ENCODE results near the gene CDK5RAP1. TPM values are rescaled to one million over a fixed set of nuclear protein-coding genes. Genes with fewer than 3 reads are reported as not detected.

The CDK5RAP1 gene
- total RNA-seq, 1 donor from 2014 or later, result 25.3 TPM

DNA sequence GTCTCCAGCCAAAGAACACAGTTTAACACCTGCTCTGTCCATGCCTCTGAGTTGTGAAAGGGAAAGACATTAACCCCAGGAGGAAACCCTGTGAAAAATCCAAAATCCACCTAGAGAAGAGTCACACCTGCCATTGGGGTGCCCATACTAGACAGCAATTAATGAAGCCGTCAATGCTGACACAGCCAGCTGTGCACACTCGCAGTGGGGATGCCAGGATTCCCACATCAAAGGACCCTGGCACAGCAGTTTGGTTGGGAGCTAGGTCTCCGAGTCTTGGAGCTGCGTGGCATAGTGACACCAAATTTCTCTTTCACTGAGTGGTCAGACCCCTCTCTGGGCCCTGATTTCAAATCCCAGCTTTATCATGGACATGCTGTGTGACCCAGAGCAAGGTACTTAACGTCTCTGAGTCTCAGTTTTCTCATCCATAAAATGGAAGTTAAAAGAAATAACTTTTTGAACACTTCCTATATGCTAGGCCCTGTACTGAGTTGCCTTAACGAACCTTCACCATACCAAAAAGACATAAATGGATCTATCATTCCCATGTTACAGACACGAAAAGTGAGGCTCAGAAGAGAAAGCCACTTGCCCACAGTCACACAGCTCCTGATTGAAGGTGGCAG, 87.5 kb downstream of the CDK5RAP1 start:
- Mint-ChIP-seq H3K36me3 (ENCODE audit: unreplicated experiment) (no peaks in the 10 kb centered on the region), H3K27me3 (ENCODE audit: unreplicated experiment) (peaks cover 16% of the 10 kb centered on the region), H3K9me3 (ENCODE audit: unreplicated experiment) (no peaks in the 10 kb centered on the region), H3K27ac (ENCODE audit: unreplicated experiment) (no peak overlapping the region), H3K4me3 (ENCODE audit: unreplicated experiment) (no peak overlapping the region), H3K4me1 (ENCODE audit: unreplicated experiment) (no peaks in the 10 kb centered on the region)
- no peak for DNase-seq (ENCODE audit: extremely low spot score, unreplicated experiment)
- TF ChIP-seq CTCF (IDR thresholded peaks at IDR 0.05), result no peak

DNA sequence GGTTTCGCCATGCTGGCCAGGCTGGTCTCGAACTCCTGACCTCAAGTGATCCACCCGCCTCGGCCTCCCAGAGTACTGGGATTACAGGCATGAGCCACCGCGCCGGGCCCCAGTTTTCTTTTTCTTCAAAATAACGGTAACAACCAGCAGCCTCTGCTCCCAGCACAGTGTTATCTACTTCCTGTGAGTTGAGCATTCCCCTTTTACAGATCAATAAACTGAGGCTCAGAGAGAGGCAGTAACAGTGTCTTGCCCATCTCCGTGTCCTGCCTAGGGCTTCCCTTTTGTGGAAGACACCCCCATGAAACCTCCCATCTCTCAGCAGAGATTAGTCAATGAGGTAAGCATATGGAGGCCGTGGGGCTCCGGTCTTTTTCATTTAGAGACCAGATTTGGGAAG, 88.7 kb downstream of the CDK5RAP1 start:
- H3K4me1 Mint-ChIP-seq (ENCODE audit: unreplicated experiment), result no peaks in the 10 kb centered on the region
- no peak overlapping the region for H3K27ac Mint-ChIP-seq (ENCODE audit: unreplicated experiment)
- TF ChIP-seq CTCF (IDR thresholded peaks at IDR 0.05), result no peak

DNA sequence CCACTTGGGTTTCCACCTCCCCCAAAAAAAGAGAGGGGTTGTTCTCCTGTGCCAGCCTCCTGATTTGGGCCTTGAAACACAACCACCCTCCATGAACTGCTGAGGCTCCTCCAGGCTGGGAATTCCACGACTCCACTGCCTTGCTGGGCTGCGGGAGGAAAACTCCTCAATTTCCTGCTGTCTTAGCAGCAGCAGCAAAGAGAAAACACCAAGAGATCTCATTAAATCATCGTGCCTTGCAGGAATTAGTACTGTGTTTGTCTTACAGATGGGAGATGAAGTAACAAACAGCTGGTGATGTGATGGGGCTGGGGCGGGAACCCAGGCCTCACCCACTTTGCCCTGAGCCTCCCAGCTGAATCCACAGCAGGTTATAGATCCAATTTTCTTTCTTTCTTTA, 89.3 kb downstream of the CDK5RAP1 start:
- no peaks in the 10 kb centered on the region for H3K9me3 Mint-ChIP-seq (ENCODE audit: unreplicated experiment)
- H3K27ac Mint-ChIP-seq (ENCODE audit: unreplicated experiment), result no peak overlapping the region
- peaks cover 3% of the 10 kb centered on the region for H3K27me3 Mint-ChIP-seq (ENCODE audit: unreplicated experiment)
- no peak overlapping the region for H3K4me3 Mint-ChIP-seq (ENCODE audit: unreplicated experiment)
- TF ChIP-seq CTCF (IDR thresholded peaks at IDR 0.05), result no peak
- no peak for DNase-seq (ENCODE audit: extremely low spot score, unreplicated experiment)
- no peaks in the 10 kb centered on the region for H3K36me3 Mint-ChIP-seq (ENCODE audit: unreplicated experiment)
- no peaks in the 10 kb centered on the region for H3K4me1 Mint-ChIP-seq (ENCODE audit: unreplicated experiment)

More for the DNA sequence above, 88.7 kb downstream of the CDK5RAP1 start:
- Mint-ChIP-seq H3K4me3 (ENCODE audit: unreplicated experiment) (no peak overlapping the region), H3K9me3 (ENCODE audit: unreplicated experiment) (no peaks in the 10 kb centered on the region), H3K36me3 (ENCODE audit: unreplicated experiment) (no peaks in the 10 kb centered on the region), H3K27me3 (ENCODE audit: unreplicated experiment) (peaks cover 8% of the 10 kb centered on the region)
- no peak for DNase-seq (ENCODE audit: extremely low spot score, unreplicated experiment)

DNA sequence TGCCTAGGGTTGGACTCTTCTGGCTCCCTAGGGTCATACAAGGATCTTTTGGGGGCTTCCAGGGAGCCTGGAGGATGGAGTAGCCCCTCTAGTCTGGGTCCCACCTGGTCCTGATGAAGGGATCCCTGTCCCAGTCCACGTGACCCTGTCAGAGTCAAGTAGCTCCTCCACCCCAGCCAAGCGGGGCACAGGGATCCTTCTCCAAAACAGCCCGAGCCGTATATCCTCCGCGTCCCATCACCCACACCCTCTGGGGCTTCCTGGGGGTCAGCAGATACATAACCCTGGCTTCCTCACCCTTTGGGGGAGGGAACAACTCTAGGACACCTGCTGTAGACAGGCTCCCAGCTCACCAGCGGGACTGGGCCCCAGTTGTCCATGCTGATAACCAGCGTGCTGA, 90.3 kb downstream of the CDK5RAP1 start:
- Mint-ChIP-seq H3K27me3 (ENCODE audit: unreplicated experiment) (no peaks in the 10 kb centered on the region), H3K9me3 (ENCODE audit: unreplicated experiment) (no peaks in the 10 kb centered on the region), H3K36me3 (ENCODE audit: unreplicated experiment) (no peaks in the 10 kb centered on the region), H3K4me3 (ENCODE audit: unreplicated experiment) (no peak overlapping the region), H3K4me1 (ENCODE audit: unreplicated experiment) (peaks cover under 1% of the 10 kb centered on the region), H3K27ac (ENCODE audit: unreplicated experiment) (no peak overlapping the region)
- TF ChIP-seq CTCF (IDR thresholded peaks at IDR 0.05), result no peak
- no peak for DNase-seq (ENCODE audit: extremely low spot score, unreplicated experiment)

GRCh38 chr20:33310327-33310899, 90.9 kb downstream of the CDK5RAP1 start:
- Mint-ChIP-seq H3K27me3 (ENCODE audit: unreplicated experiment) (no peaks in the 10 kb centered on the region), H3K36me3 (ENCODE audit: unreplicated experiment) (no peaks in the 10 kb centered on the region), H3K27ac (ENCODE audit: unreplicated experiment) (no peak overlapping the region), H3K4me1 (ENCODE audit: unreplicated experiment) (peaks cover 4% of the 10 kb centered on the region), H3K4me3 (ENCODE audit: unreplicated experiment) (no peak overlapping the region), H3K9me3 (ENCODE audit: unreplicated experiment) (no peaks in the 10 kb centered on the region)
- TF ChIP-seq CTCF (IDR thresholded peaks at IDR 0.05), result no peak
- no peak for DNase-seq (ENCODE audit: extremely low spot score, unreplicated experiment)

Measured in osteocyte (in vitro differentiated cells).